Muscle layer of duodenum (tissue), 2 donors: ENCODE measurements around the gene CAPZA1.

Experiments used
- H3K27ac ChIP-seq: one replicate; pipeline ENCODE4 v1.7.0; 2013; ENCODE audit warnings: mild to moderate bottlenecking, low read length
- H3K27me3 ChIP-seq: one replicate; pipeline ENCODE4 v1.7.0; 2013; ENCODE audit warnings: low read depth, mild to moderate bottlenecking, control low read depth, low read length
- H3K36me3 ChIP-seq, 2 donors: one replicate each; pipeline ENCODE4 v1.7.0; 2013; ENCODE audit warnings: low read length in 2 of 2, control low read depth in 1 of 2, mild to moderate bottlenecking in 1 of 2; ENCODE audit not compliant: insufficient read depth in 2 of 2, control insufficient read depth in 1 of 2
- H3K4me1 ChIP-seq, 2 donors: one replicate each; pipeline ENCODE4 v1.7.0; 2013; ENCODE audit warnings: low read length in 2 of 2, mild to moderate bottlenecking in 2 of 2, control low read depth in 1 of 2, moderate library complexity in 1 of 2; ENCODE audit not compliant: insufficient read depth in 2 of 2, control insufficient read depth in 1 of 2
- H3K4me3 ChIP-seq, 2 donors: one replicate each; pipeline ENCODE4 v1.7.0; 2013; ENCODE audit warnings: low read length in 2 of 2, low read depth in 1 of 2, mild to moderate bottlenecking in 1 of 2
- H3K9me3 ChIP-seq, 2 donors: one replicate each; pipeline ENCODE4 v1.7.0; 2013; ENCODE audit warnings: low read length in 2 of 2, control low read depth in 1 of 2, mild to moderate bottlenecking in 1 of 2; ENCODE audit not compliant: control insufficient read depth in 1 of 2
- donor health status: healthy.

CAPZA1 gene

DNA sequence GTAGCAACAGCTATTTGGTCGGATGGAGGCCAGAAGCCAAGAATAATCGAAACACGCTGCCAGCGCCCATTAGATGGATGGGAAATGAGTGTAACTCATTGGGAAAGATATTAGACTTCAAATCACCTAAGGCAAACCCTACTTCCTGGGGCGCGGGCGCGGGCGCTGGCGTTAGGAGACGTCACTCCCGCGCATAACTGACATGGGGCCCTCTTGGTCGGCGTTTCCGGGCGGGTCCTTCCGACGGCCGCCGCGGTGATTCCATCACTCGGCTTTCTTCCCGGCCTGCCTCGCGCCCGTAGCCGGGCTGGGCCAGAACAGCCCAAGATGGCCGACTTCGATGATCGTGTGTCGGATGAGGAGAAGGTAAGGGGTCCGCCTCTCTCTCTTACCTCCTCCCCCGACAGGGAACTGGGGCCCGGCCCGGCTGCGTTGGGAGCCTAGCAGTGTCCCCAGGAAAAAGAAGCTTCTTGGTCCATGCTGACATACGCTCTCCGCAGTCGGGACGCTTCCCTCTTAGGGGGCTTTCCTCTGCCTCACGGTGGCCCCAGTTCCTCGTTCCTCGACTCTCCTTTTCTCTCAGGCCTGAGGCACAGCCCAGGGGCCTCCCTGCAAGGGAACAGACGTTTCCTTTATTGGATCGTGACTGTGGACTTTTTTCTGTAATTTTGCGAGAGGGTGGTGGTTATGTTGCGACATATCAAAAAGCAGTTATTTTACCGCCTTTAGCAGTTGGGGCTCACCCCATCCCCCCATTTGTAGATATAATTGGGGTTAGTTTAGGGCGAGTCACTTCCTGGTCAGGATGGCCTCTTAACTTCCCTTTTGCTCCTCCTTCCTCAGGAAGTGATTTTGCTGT, at the start of gene CAPZA1:
Gene CAPZA1 (plus strand): TSS at position 315 of the 859 bp plus-strand sequence. CDS start 13 bp downstream, at position 328.
- H3K4me1 ChIP-seq = peaks cover 5 to 40% of the 10 kb centered on the region in 2 donors
- H3K9me3 ChIP-seq = no peaks in the 10 kb centered on the region
- no peaks in the 10 kb centered on the region for H3K27me3 ChIP-seq
- peaks cover 3 to 26% of the 10 kb centered on the region in 2 donors for H3K36me3 ChIP-seq
- peak within 1 kb of the TSS; percentile 89 to 90 for H3K4me3 ChIP-seq
- H3K27ac ChIP-seq = peak within 1 kb of the TSS; percentile 97

DNA sequence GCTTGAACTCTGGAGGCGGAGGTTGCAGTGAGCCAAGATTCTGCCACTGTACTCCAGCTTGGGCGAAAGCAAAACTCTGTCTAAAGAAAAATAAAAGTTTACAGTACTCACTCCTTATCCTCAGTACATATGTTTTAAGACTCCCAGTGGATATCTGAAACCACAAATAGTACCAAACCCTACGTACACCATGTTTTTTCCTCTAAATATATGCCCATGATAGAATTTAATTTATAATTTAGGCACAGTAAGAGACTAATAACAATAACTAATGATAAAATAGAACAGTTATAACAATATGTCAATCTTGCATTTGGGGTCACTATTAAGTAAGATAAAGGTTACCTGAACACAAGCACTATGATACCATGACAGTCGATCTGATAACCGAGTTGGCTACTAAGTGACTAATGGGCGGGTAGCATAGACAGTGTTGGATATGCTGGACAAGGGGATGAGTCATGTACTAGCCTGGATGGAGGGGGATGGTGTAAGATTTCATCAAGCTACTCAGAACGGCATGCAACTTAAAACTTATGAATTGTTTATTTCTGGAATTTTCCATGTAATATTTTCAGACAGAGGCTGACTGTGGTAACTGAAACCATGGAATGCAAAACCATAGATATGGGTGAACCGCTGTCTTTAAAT, 44.4 kb upstream of the CAPZA1 start:
- Histone ChIP-seq H3K27me3 (no peaks in the 10 kb centered on the region), H3K4me1 (no peaks in the 10 kb centered on the region), H3K4me3 (no peak overlapping the region), H3K27ac (no peak overlapping the region), H3K36me3 (peaks cover 13 to 49% of the 10 kb centered on the region in 2 donors), H3K9me3 (no peaks in the 10 kb centered on the region)

DNA sequence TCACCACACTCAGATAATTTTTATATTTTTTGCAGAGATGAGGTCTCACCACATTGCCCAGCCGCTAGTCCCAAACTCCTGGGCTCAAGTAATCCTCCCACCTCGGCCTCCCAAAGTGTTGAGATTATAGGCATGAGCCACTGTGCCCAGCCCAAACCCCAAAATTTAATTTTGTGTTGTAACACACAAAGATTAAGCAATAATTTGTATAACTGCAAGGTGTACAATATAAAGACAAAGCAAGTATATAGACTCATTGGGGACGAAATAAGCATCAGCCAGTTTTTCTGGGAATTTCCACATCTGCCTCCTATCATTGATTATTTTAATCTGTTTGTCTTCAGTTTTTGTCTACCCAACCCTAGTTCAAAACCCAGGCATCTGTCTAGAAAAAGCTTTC, 43.4 kb upstream of the CAPZA1 start:
- no peaks in the 10 kb centered on the region for H3K9me3 ChIP-seq
- peaks cover 13 to 43% of the 10 kb centered on the region in 2 donors for H3K36me3 ChIP-seq
- H3K4me3 ChIP-seq = no peak overlapping the region
- no peaks in the 10 kb centered on the region for H3K4me1 ChIP-seq
- no peaks in the 10 kb centered on the region for H3K27me3 ChIP-seq
- H3K27ac ChIP-seq = no peak overlapping the region

DNA sequence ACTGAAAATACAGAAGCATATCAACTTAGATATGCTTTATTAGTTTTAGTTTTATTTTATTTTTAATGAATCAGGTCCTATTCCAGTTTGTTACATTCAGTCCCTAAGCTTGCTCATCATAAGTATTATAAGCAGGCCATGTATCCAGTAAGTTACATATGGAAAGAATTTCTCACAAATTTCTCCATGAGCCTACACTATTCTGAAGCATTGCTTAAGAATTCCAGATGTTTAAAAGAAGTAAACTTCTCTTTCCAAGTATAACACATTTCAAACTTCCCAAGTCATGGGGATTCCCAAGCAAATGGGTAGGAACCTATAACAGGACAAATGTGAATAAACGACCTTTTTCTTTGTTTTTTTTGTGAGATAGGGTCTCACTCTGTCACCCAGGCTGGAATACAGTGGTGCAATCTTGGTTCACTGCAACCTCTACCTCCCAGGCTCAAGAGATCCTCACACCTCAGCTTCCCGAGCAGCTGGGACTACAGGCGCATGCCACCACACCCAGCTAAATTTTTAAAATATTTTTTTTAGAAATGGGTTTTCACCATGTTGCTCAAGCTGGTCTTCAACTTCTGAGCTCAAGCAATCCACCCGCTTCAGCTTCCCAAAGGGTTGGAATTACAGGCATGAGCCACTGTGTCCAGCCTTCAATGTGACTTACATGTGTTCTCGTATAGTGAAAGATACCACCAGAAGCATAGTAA, 39.7 kb upstream of the CAPZA1 start:
- H3K4me1 ChIP-seq = no peaks in the 10 kb centered on the region
- H3K4me3 ChIP-seq = no peak overlapping the region
- H3K9me3 ChIP-seq = no peaks in the 10 kb centered on the region
- H3K27me3 ChIP-seq = no peaks in the 10 kb centered on the region
- no peak overlapping the region for H3K27ac ChIP-seq
- H3K36me3 ChIP-seq = peaks cover 13 to 29% of the 10 kb centered on the region in 2 donors

DNA sequence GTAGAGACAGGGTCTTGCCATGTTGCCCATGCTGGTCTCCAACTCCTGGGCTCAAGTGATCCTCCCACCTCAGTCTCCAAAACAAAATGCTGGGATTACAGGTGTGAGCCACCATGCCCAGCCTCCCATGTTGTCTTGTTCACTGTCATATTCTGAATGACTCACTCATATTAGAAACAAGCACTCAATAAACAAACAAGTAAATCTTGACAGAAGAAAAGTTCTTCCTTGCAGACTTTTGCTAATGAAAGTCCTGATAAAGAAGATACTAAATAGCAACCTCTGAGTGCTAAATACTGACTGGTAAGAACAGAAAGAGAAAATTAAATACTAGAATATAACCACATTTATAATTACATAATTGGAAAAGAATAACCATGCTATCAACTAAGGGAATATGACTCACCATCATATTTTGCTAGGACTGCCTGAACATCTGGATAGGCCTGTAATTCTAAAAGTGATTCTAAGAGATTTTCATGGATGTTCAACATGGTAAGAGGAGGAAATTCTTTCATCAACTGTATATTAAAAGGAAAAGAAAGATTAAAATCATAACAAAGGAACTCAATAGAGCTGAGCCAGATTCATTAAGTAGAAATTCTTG, 37.9 kb upstream of the CAPZA1 start:
- no peak overlapping the region for H3K4me3 ChIP-seq
- no peaks in the 10 kb centered on the region for H3K27me3 ChIP-seq
- H3K4me1 ChIP-seq = no peaks in the 10 kb centered on the region
- H3K36me3 ChIP-seq = peaks cover 5 to 12% of the 10 kb centered on the region in 2 donors
- no peaks in the 10 kb centered on the region for H3K9me3 ChIP-seq
- H3K27ac ChIP-seq = no peak overlapping the region

DNA sequence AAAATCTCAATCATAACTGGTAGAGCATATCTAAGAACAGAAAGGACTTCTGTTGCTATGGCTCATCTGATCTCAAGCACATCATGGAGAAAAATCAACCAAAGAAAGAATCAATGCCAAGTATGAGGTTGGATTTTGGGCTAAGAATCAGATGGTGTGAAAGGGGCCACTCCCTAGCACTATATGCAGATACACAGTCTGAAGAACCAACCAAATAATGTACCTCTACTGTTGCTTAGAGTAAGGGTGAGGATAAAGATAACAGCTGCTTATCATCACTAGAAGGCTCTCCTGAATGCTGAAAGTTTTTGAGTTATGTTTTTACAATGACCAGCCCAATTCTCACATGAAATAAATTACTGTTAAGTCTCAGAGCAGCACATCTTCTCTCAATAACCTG, 36.3 kb upstream of the CAPZA1 start:
- no peak overlapping the region for H3K4me3 ChIP-seq
- H3K27ac ChIP-seq = no peak overlapping the region
- no peaks in the 10 kb centered on the region for H3K9me3 ChIP-seq
- H3K36me3 ChIP-seq = peaks cover under 1 to 4% of the 10 kb centered on the region in 2 donors
- H3K27me3 ChIP-seq = no peaks in the 10 kb centered on the region
- no peaks in the 10 kb centered on the region for H3K4me1 ChIP-seq

DNA sequence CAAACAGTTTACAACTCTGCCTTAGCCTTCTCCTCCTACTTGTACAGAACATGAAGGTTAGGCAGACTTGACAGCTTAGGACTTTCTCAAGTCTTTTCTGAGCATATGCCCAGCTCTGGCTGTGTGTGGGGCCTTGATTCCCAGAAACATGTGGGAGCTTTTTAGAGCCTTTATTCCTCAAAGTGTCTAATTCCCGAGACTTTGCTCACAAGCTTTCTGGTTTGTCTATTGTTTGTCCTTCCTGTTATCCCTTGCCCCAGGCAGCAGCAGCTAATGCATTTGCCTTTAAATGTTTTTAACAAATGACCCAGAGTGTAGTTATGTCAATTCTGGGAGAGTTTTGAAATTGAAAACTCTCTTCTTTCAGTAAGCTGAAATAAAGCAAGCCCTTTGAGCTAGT, 29.9 kb upstream of the CAPZA1 start:
- no peaks in the 10 kb centered on the region for H3K27me3 ChIP-seq
- peaks cover 17 to 20% of the 10 kb centered on the region in 2 donors for H3K36me3 ChIP-seq
- H3K4me3 ChIP-seq = no peak overlapping the region
- H3K27ac ChIP-seq = no peak overlapping the region
- no peaks in the 10 kb centered on the region for H3K4me1 ChIP-seq
- H3K9me3 ChIP-seq = no peaks in the 10 kb centered on the region

DNA sequence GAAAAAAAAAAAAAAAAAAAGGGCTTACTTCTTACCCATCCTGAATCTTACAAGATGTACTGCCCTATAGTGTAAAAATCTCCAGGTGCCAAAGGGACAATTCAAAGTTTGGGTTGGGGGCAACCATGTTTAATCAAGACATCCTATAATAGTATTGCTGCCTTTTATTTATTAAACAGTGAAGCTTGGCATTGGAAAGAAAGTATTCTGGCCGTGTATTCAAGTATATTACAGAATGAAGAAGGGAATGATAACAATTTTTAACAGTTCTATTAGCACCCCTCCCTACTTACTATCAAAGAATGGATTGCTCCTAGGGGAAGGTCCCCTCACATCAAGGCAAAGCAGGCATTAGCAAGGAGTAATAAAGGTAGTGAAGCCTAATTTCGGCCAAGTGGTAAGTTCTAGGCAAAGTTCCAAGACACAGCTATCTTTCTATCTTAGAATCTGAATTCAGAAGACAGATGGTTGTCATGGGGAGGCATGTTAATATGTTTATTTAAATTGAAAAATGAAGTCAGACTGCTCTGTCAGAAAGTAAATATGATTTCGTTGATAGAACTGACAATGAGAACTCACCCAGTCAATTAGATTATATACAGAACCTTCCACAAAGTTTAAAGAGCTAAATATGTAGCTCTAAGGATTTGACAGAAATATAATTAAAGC, 25.3 kb upstream of the CAPZA1 start:
- no peak overlapping the region for H3K27ac ChIP-seq
- no peaks in the 10 kb centered on the region for H3K9me3 ChIP-seq
- no peaks in the 10 kb centered on the region for H3K27me3 ChIP-seq
- H3K4me1 ChIP-seq = no peaks in the 10 kb centered on the region
- H3K36me3 ChIP-seq = peaks cover 25 to 28% of the 10 kb centered on the region in 2 donors
- no peak overlapping the region for H3K4me3 ChIP-seq

DNA sequence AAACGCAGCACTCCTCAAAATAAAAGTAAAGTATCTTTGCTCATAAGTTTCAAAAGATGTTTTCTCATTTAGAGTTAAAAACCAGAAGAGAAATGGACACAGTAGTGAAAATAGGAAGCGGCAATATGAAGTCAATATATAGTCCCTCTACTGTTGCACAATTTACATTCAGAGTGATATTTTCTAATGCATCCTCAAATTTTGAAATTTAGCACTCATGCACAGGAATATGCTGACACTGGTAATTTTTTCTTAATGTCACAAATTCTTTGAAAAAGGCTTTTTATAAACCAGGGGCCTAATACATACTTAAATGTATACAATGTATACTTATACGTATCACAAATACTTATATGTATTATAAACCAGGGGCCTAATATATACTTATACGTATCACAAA, 20.2 kb upstream of the CAPZA1 start:
- Histone ChIP-seq H3K4me1 (no peaks in the 10 kb centered on the region), H3K36me3 (peaks cover 28 to 53% of the 10 kb centered on the region in 2 donors)

DNA sequence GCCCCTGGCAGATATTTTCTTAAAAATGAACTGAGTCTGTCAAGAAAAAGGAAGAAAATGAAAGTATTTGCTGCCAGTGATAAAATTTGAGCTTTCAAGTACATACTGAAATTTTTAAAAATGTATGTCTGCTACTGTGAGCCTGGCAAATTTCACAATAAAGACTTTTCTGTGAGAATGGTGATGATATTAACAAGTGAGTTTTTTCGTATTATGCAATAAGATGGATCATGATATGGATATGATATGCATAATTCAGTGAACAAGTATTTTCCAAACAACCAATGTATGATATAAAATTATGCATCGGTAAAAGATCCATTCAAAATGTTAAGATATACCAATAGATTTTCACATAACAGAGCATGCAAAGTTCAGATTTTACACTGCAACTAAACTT, 16.6 kb upstream of the CAPZA1 start:
- Histone ChIP-seq H3K9me3 (no peaks in the 10 kb centered on the region), H3K27me3 (no peaks in the 10 kb centered on the region), H3K27ac (no peak overlapping the region), H3K4me3 (no peak overlapping the region), H3K4me1 (no peaks in the 10 kb centered on the region), H3K36me3 (peaks cover 32 to 58% of the 10 kb centered on the region in 2 donors)

More for the DNA sequence above, 20.2 kb upstream of the CAPZA1 start:
- Histone ChIP-seq H3K9me3 (no peaks in the 10 kb centered on the region), H3K27me3 (no peaks in the 10 kb centered on the region), H3K4me3 (no peak overlapping the region), H3K27ac (no peak overlapping the region)
